H1 (cell line): ENCODE measurements around the gene SMIM41. TPM values are rescaled to one million over a fixed set of nuclear protein-coding genes. Genes with fewer than 3 reads are reported as not detected.

ENCODE experiments used
- CTCF ChIA-PET: fragments of 300-600 bp; sonication (Branson Sonifier 250); formaldehyde crosslinking; loops from one replicate; lab custom pipeline; 2021; ENCODE audit not compliant: partially characterized antibody; lab: Charles Lee
- POLR2A ChIA-PET: fragments of 300-600 bp; sonication (Branson Sonifier 250); formaldehyde crosslinking; loops from one replicate; lab custom pipeline; 2021; ENCODE audit warnings: inconsistent platforms; ENCODE audit not compliant: partially characterized antibody; lab: Charles Lee
- DNase-seq, 2 experiments: peaks; one replicate each; pipeline versions ENCODE4 v3.0.0 to v3.0.0-alpha.2; 2010 to 2022; ENCODE audit warnings: low spot score in 2 of 2, low read depth in 1 of 2, mixed read lengths in 1 of 2
- FAIRE-seq: peaks from 2 replicates; lab custom pipeline; 2011; peaks lifted over from hg19 to GRCh38; lab: Jason Lieb, UNC
- H2AFZ ChIP-seq: 2 replicates; pipeline ENCODE4 v1.8.1; 2012; ENCODE audit warnings: low read length, inconsistent platforms
- H2AK5ac ChIP-seq: 2 replicates; pipeline ENCODE4 v1.6.1; 2013; ENCODE audit warnings: low read depth, low read length
- H2BK120ac ChIP-seq: replicated peaks from 2 replicates; pipeline ENCODE3; 2013; ENCODE audit warnings: low read depth, low read length, inconsistent platforms
- H2BK12ac ChIP-seq: 2 replicates; pipeline ENCODE4 v1.6.1; 2013; ENCODE audit warnings: low read depth, low read length
- H2BK15ac ChIP-seq: 2 replicates; pipeline ENCODE4 v1.6.1; 2013; ENCODE audit warnings: low read length
- H2BK20ac ChIP-seq: 2 replicates; pipeline ENCODE4 v1.6.1; 2013; ENCODE audit warnings: low read length
- H2BK5ac ChIP-seq: 2 replicates; pipeline ENCODE4 v1.6.1; 2013; ENCODE audit warnings: low read depth, low read length
- H3K14ac ChIP-seq: 2 replicates; pipeline ENCODE4 v1.6.1; 2013; ENCODE audit warnings: inconsistent platforms; ENCODE audit not compliant: insufficient read length
- H3K18ac ChIP-seq: 2 replicates; pipeline ENCODE4 v1.6.1; 2013; ENCODE audit warnings: low read length; ENCODE audit errors: extremely low read depth
- H3K23ac ChIP-seq: 2 replicates; pipeline ENCODE4 v1.6.1; 2013; ENCODE audit warnings: inconsistent platforms; ENCODE audit not compliant: insufficient read length
- H3K23me2 ChIP-seq: 2 replicates; pipeline ENCODE4 v1.6.1; 2013; ENCODE audit warnings: low read depth, low read length
- H3K27ac ChIP-seq: 2 replicates; pipeline ENCODE4 v1.6.1; 2011; ENCODE audit warnings: low read depth, low read length, inconsistent platforms
- H3K27me3 ChIP-seq, 4 experiments: replicated peaks in 1 of 4; 1 replicate in 1 of 4; 2 replicates in 3 of 4; pipeline versions ENCODE4 v1.6.1 to v1.8.1; 2011 to 2013; ENCODE audit warnings: low read length in 3 of 4, mild to moderate bottlenecking in 3 of 4, inconsistent platforms in 2 of 4, mixed read lengths in 2 of 4, moderate library complexity in 1 of 4; ENCODE audit not compliant: control insufficient read depth in 3 of 4, insufficient read depth in 3 of 4; ENCODE audit errors: extremely low read depth in 1 of 4
- H3K36me3 ChIP-seq, 4 experiments: 2 replicates each; pipeline versions ENCODE4 v1.6.1 to v1.8.1; 2011 to 2013; ENCODE audit warnings: mild to moderate bottlenecking in 4 of 4, low read length in 3 of 4, moderate library complexity in 2 of 4, control low read depth in 1 of 4, inconsistent platforms in 1 of 4; ENCODE audit not compliant: insufficient read depth in 4 of 4, control insufficient read depth in 2 of 4
- H3K4ac ChIP-seq: replicated peaks from 2 replicates; pipeline ENCODE3; 2013; ENCODE audit warnings: low read length, low read depth, mixed read lengths, inconsistent platforms; ENCODE audit not compliant: insufficient read length
- H3K4me1 ChIP-seq, 4 experiments: replicated peaks in 1 of 4; 1 replicate in 1 of 4; 2 replicates in 3 of 4; pipeline versions ENCODE4 v1.6.1 to v1.8.1; 2011 to 2013; ENCODE audit warnings: low read length in 3 of 4, inconsistent platforms in 2 of 4, mixed read lengths in 1 of 4; ENCODE audit not compliant: insufficient read depth in 4 of 4, control insufficient read depth in 3 of 4
- H3K4me2 ChIP-seq, 2 experiments: 2 replicates each; pipeline versions ENCODE4 v1.6.1 to v1.8.1; 2011 to 2013; ENCODE audit warnings: low read depth in 2 of 2, low read length in 2 of 2, control low read depth in 1 of 2, inconsistent platforms in 1 of 2, mild to moderate bottlenecking in 1 of 2; ENCODE audit not compliant: insufficient read depth in 1 of 2
- H3K4me3 ChIP-seq, 4 experiments: fragments of 200-600, 300-600 bp in 1 of 4; sonication (generic), shearing (Covaris generic), sonication (Bioruptor Twin) in 1 of 4; 2 replicates each; pipeline versions ENCODE4 v1.5.1 to v1.8.1; 2011 to 2016; ENCODE audit warnings: low read length in 4 of 4, low read depth in 3 of 4, control low read depth in 2 of 4, inconsistent platforms in 2 of 4, mild to moderate bottlenecking in 2 of 4, mixed read lengths in 1 of 4, moderate library complexity in 1 of 4; ENCODE audit not compliant: insufficient read depth in 2 of 4; ENCODE audit errors: extremely low read depth in 1 of 4
- H3K56ac ChIP-seq: replicated peaks from 2 replicates; pipeline ENCODE3; 2013; ENCODE audit warnings: low read depth, mild to moderate bottlenecking, mixed read lengths, low read length, inconsistent platforms; ENCODE audit not compliant: insufficient read length
- H3K79me1 ChIP-seq: 2 replicates; pipeline ENCODE4 v1.6.1; 2013; ENCODE audit warnings: low read depth, low read length, control low read depth
- H3K79me2 ChIP-seq, 2 experiments: 2 replicates each; pipeline versions ENCODE4 v1.6.1 to v1.8.1; 2012 to 2013; ENCODE audit warnings: low read length in 2 of 2, mild to moderate bottlenecking in 2 of 2, inconsistent platforms in 1 of 2; ENCODE audit not compliant: insufficient read depth in 2 of 2, control insufficient read depth in 1 of 2
- H3K9ac ChIP-seq, 4 experiments: replicated peaks in 1 of 4; 1 replicate in 1 of 4; 2 replicates in 3 of 4; pipeline versions ENCODE4 v1.6.1 to v1.8.1; 2011 to 2013; ENCODE audit warnings: low read depth in 3 of 4, low read length in 3 of 4, control low read depth in 2 of 4, mild to moderate bottlenecking in 2 of 4, moderate library complexity in 2 of 4, inconsistent platforms in 1 of 4; ENCODE audit errors: extremely low read depth in 1 of 4
- H3K9me3 ChIP-seq, 2 experiments: 2 replicates each; pipeline versions ENCODE4 v1.6.1 to v1.8.1; 2012 to 2013; ENCODE audit warnings: mild to moderate bottlenecking in 2 of 2, moderate library complexity in 2 of 2, control low read depth in 1 of 2, inconsistent platforms in 1 of 2, low read depth in 1 of 2, low read length in 1 of 2, mixed read lengths in 1 of 2; ENCODE audit not compliant: insufficient read depth in 2 of 2
- H4K20me1 ChIP-seq, 2 experiments: replicated peaks in 1 of 2; 2 replicates each; pipeline versions ENCODE3 to v1.8.1; 2011 to 2013; ENCODE audit warnings: inconsistent platforms in 2 of 2, low read length in 2 of 2, mild to moderate bottlenecking in 1 of 2; ENCODE audit not compliant: insufficient read depth in 2 of 2, control insufficient read depth in 1 of 2
- H4K5ac ChIP-seq: 2 replicates; pipeline ENCODE4 v1.6.1; 2013; ENCODE audit warnings: low read length, low read depth, mixed read lengths, inconsistent platforms; ENCODE audit not compliant: insufficient read length
- H4K8ac ChIP-seq: 2 replicates; pipeline ENCODE4 v1.8.0; 2013; ENCODE audit warnings: mild to moderate bottlenecking, moderate library complexity, low read length, inconsistent platforms; ENCODE audit not compliant: insufficient read depth; ENCODE audit errors: extremely low read depth
- H4K91ac ChIP-seq: replicated peaks from 2 replicates; pipeline ENCODE3; 2013; ENCODE audit warnings: low read length, mixed read lengths, inconsistent platforms; ENCODE audit not compliant: insufficient read length
- BRCA1 ChIP-seq: IDR thresholded peaks from 2 replicates; pipeline ENCODE4 v1.6.1; 2012; ENCODE audit warnings: low read depth, low read length, improper control_type of control experiment
- KDM4A ChIP-seq: IDR thresholded peaks from one replicate; pipeline ENCODE4 v1.7.1; 2012; ENCODE audit warnings: low read depth, mild to moderate bottlenecking, moderate library complexity, low read length, inconsistent platforms; ENCODE audit not compliant: severe bottlenecking
- RNF2 ChIP-seq: fragments of 200-900, 300-1000 bp; sonication (generic); IDR thresholded peaks from 2 replicates; pipeline ENCODE4 v1.7.1; 2016; ENCODE audit warnings: borderline replicate concordance, low read depth, mild to moderate bottlenecking, antibody characterized with exemption, low read length; ENCODE audit not compliant: poor library complexity, severe bottlenecking; ENCODE audit errors: missing control alignments
- TEAD4 ChIP-seq: IDR thresholded peaks from 2 replicates; pipeline ENCODE4 v1.6.1; 2012; ENCODE audit warnings: low read depth, low read length, inconsistent platforms, mixed read lengths
- YY1 ChIP-seq: IDR thresholded peaks from 2 replicates; pipeline ENCODE4 v1.6.1; 2011; ENCODE audit warnings: low read depth, mild to moderate bottlenecking, low read length
- WGBS, 2 experiments: shearing (Covaris generic) in 1 of 2; methylation state at CpG; one replicate each; pipeline versions ENCODE4 v1.1.6 to v1.1.7; 2013 to 2015; ENCODE audit warnings: low lambda C conversion rate in 2 of 2, mixed read lengths in 2 of 2, inconsistent platforms in 1 of 2, low coverage in 1 of 2, missing lambda C conversion rate in 1 of 2; ENCODE audit not compliant: insufficient replicate concordance in 2 of 2, insufficient coverage in 1 of 2, insufficient read length in 1 of 2; ENCODE audit errors: extremely low coverage in 1 of 2, missing lambda C conversion rate in 1 of 2; 5-methylcytosine and 5-hydroxymethylcytosine counted together
- polyA plus RNA-seq, 7 experiments: library from polyadenylated mRNA; depleted of rRNA in 3 of 7; stranded (reverse) in 5 of 7; unstranded in 2 of 7; fragments of >200 nt in 5 of 7; fragments of 200-250 nt in 2 of 7; gene quantifications; 1 replicate in 5 of 7; 2 replicates in 1 of 7; 4 replicates in 1 of 7; pipeline versions ENCODE4 v1.2.1 to v1.2.3, GENCODE V29; 2011 to 2013; ENCODE audit warnings: missing spikeins in 2 of 7, mixed read lengths in 2 of 7
- total RNA-seq: library from RNA; stranded (reverse); fragmentation: NEBNext Ultra II Directional; extraction: Animal tissue kit (Norgen Biotek cat#: 25700); gene quantifications from 2 replicates; pipeline ENCODE4 v1.2.1, GENCODE V29; 2021

Gene SMIM41
- total and polyA plus RNA-seq, 2 of the 8 experiments (the other 6 are each of a cell fraction or from before 2014, with no cell fraction given), result 0.28 to 0.98 TPM

DNA sequence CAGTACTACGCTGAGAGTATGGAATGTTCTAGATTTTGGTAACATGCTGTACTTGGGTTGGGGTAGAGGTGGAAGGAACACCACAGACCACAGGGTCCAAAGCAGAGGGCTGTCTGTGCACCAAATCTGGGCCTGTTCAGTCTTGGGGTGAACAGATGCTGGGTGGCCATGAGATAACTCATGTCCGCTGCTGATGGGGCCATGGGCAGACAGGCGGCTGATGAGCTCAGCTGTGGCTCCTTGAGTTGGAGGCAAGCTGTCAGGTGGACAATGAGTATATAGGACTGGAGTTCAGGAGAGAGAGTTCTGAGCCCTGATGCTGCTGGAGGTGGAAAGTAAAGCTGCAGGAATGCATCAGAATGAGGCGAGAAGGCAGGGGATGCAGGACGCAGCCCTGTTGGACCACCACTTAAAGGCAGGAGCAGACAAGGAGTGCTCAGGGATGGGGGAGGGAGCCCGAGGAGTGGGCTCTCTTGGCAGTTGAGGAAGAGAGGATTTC, 6.2 kb downstream of the SMIM41 start:
- TF ChIP-seq BRCA1 (no peak), TEAD4 (no peak), RNF2 (no peak), YY1 (no peak), KDM4A (no peak)
- H3K4me2 ChIP-seq, result no peak overlapping the region
- H3K23ac ChIP-seq, result no peak overlapping the region
- H3K27ac ChIP-seq, result no peak overlapping the region
- no peak overlapping the region for H3K18ac ChIP-seq
- no peak overlapping the region for H2BK5ac ChIP-seq
- H2AK5ac ChIP-seq, result no peak overlapping the region
- peaks cover 0 to 4% of the 10 kb centered on the region in 2 experiments for H4K20me1 ChIP-seq
- no peak overlapping the region for H2BK20ac ChIP-seq
- no peak overlapping the region for H4K5ac ChIP-seq
- no peak overlapping the region for H3K14ac ChIP-seq
- H3K79me2 ChIP-seq, result no peaks in the 10 kb centered on the region
- no peak overlapping the region for H3K9ac ChIP-seq
- no peak overlapping the region for H3K4ac ChIP-seq
- H3K56ac ChIP-seq, result no peak overlapping the region
- H3K36me3 ChIP-seq, result no peaks in the 10 kb centered on the region
- H3K23me2 ChIP-seq, result no peaks in the 10 kb centered on the region
- no peaks in the 10 kb centered on the region for H3K9me3 ChIP-seq
- 90% methylated on average over 6 of the region's 6 CpGs; no CpG with 5 or more reads in 1 of the 2 experiments for WGBS, 2 experiments
- H2AFZ ChIP-seq, result no peak overlapping the region
- H3K4me1 ChIP-seq, result peaks cover 0 to 23% (median 10%) of the 10 kb centered on the region in 4 experiments; a peak in 5 of 7 replicates
- H4K8ac ChIP-seq, result no peak overlapping the region
- DNase-seq (no peak), FAIRE-seq (no peak)
- H2BK12ac ChIP-seq, result 0 out of 2 replicates have a peak overlapping the region, but pooled peaks have one; percentile 39
- 0 out of 7 replicates have a peak, but pooled peaks cover 0 to under 1% (median 0%) of the 10 kb centered on the region in 4 experiments for H3K27me3 ChIP-seq
- POLR2A ChIA-PET, result interaction anchor here (1.2 to 1.6 kb wide), 2 partner anchors 16 to 863 kb away, joined by 3 read pairs; partner anchors contain the start of genes ATG101 and KRT18
- H3K79me1 ChIP-seq, result no peaks in the 10 kb centered on the region; the same call in 1 of the 2 replicates
- no peak overlapping the region for H2BK120ac ChIP-seq
- CTCF ChIA-PET, result interaction anchor here (0.7 to 11.5 kb wide), 12 partner anchors 12 to 276 kb away, joined by 3 to 205 read pairs (median 6); partner anchors contain the start of gene ATG101
- no peak overlapping the region for H2BK15ac ChIP-seq
- no peak overlapping the region for H4K91ac ChIP-seq
- no peak overlapping the region for H3K4me3 ChIP-seq
